GM19452 (cell line): Measurements from ENCODE around the gene FBH1.
"Not testable (repeated sequence)": the region's sequence is repeated elsewhere in the genome, so short reads cannot be mapped to it uniquely, and the experiment has no call there.

Experiments used
- ATAC-seq: cut with Tn5 transposase; IDR thresholded peaks from one replicate; pipeline ENCODE4 v1.9.1; 2021; ENCODE audit not compliant: unreplicated experiment

The FBH1 gene

GRCh38 chr10:5889624-5890451, at the start of gene FBH1, which contains the start of gene ANKRD16:
Gene FBH1 (plus strand): TSS chr10:5890243. CDS start chr10:5890346, 103 bp downstream.
Gene ANKRD16 (minus strand): TSS chr10:5889893. CDS start chr10:5889354, 539 bp downstream.
- peak; percentile 85 for ATAC-seq

- ATAC-seq: peak; percentile 89
Observed at GRCh38 chr10:5840314-5841307, 49.4 kb upstream of the FBH1 start.

GRCh38 chr10:5841965-5842364, 48.1 kb upstream of the FBH1 start:
- ATAC-seq: no peak

- no peak for ATAC-seq
Observed at GRCh38 chr10:5843686-5844344, 46.2 kb upstream of the FBH1 start.

GRCh38 chr10:5844345-5845055, 45.5 kb upstream of the FBH1 start:
- ATAC-seq: no peak

- not testable (repeated sequence) for ATAC-seq
Observed at GRCh38 chr10:5846667-5847066, 43.4 kb upstream of the FBH1 start.

GRCh38 chr10:5854131-5854475, 35.9 kb upstream of the FBH1 start:
- no peak for ATAC-seq

GRCh38 chr10:5855979-5856700, 33.9 kb upstream of the FBH1 start:
- ATAC-seq: no peak

- ATAC-seq: no peak
Observed at GRCh38 chr10:5856701-5857004, 33.4 kb upstream of the FBH1 start.

GRCh38 chr10:5858811-5859210, 31.2 kb upstream of the FBH1 start:
- no peak for ATAC-seq

- no peak for ATAC-seq
Observed at GRCh38 chr10:5860066-5860465, 30.0 kb upstream of the FBH1 start.

GRCh38 chr10:5862360-5862961, 27.6 kb upstream of the FBH1 start:
- ATAC-seq: peak; percentile 98

- not testable (repeated sequence) for ATAC-seq
Observed at GRCh38 chr10:5862981-5863685, 26.9 kb upstream of the FBH1 start.

GRCh38 chr10:5866451-5867081, 23.5 kb upstream of the FBH1 start:
- not testable (repeated sequence) for ATAC-seq

- ATAC-seq: not testable (repeated sequence)
Observed at GRCh38 chr10:5867091-5867615, 22.9 kb upstream of the FBH1 start.

GRCh38 chr10:5868383-5868782, 21.7 kb upstream of the FBH1 start:
- ATAC-seq: not testable (repeated sequence)

GRCh38 chr10:5869156-5869555, 20.9 kb upstream of the FBH1 start:
- no peak for ATAC-seq

- no peak for ATAC-seq
Observed at GRCh38 chr10:5871596-5871995, 18.4 kb upstream of the FBH1 start.
